ENCODE data around the gene HOXC11. TPM values are rescaled to one million over a fixed set of nuclear protein-coding genes. Genes with fewer than 3 reads are reported as not detected.

HOXC11 gene
- total and polyA plus RNA-seq, 2 of the 4 experiments (the other 2 are of a cell fraction): not detected

DNA sequence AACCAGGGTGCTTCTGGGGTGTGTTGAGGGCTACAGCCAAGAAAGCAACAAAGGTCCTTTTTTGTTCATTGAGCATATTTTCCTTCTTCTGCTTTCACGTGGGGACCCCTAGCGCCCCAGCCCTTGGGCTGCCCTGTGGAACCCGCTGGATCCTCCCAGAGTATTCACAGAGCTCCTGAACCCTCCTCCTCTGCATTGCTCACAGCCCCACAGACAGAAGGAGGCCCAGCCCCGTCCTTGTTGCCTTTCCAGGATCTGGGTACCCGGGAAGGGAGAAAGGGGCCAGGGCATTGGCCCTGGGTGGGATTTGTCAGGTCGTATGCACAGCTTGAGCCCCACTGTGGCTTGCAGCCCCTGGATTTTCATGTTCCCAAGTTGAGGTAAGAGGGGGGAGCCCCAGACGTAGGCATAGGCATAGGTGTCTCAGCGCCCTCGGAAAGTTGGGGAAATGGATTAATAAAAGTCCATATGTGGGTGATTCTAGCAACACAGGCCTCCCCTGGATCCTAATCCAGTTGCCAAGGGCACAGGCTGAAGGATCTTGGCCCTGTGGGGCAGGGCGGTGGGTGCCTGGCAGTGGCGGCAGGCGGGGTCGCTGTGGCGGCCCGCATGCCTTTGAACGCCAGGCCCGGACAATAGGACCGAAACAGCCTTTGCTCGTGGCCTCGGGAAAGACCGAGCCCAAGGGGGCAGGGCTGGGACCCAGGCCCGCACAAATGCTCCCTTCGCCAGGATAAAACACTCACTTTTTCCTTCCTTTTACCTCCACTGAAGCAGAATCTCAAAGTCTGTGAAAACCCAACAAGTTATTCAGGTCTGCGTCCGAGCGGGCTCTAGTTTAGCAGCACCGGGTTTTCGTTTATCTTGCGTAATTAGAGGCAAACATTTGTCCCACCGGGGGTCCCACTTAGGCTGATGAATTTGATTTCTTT lies 9.0 kb downstream of the HOXC11 start:
- H4K5ac ChIP-seq (ENCODE audit: low read depth, low read length): no peak overlapping the region
- no peaks in the 10 kb centered on the region for H3K4me1 ChIP-seq (ENCODE audit: control insufficient read depth, insufficient read depth, low read length)
- 9% methylated on average over 18 of the region's 30 CpGs; no CpG with 5 or more reads in 1 of the 2 experiments for WGBS, 2 experiments (ENCODE audit: extremely low coverage in 2 of 2, insufficient read length in 1 of 2)
- H3K9me3 ChIP-seq (ENCODE audit: control insufficient read depth, insufficient read depth, low read length): peaks cover 4% of the 10 kb centered on the region
- no peaks in the 10 kb centered on the region for H3K9me1 ChIP-seq (ENCODE audit: insufficient read depth, low read length)
- no peak overlapping the region for H2BK120ac ChIP-seq (ENCODE audit: low read depth, low read length)
- intact Hi-C loops (cut with micrococcal nuclease): no loop called here
- in situ Hi-C loops (cut with MboI; ENCODE audit: low sequenced_read_pairs): no loop called here
- no peak overlapping the region for H3K9ac ChIP-seq (ENCODE audit: low read depth, low read length)
- H4K8ac ChIP-seq (ENCODE audit: low read depth in 2 of 2, low read length in 2 of 2): no peak overlapping the region
- H4K20me1 ChIP-seq (ENCODE audit: insufficient read depth, low read length): no peaks in the 10 kb centered on the region
- no peak overlapping the region for H2BK20ac ChIP-seq (ENCODE audit: low read depth, low read length)
- no peak overlapping the region for H2AFZ ChIP-seq (replicated peaks; ENCODE audit: low read length, poor library complexity)
- POLR2A ChIA-PET (ENCODE audit: unreplicated experiment): no interaction called here
- no peak overlapping the region for H3K4me3 ChIP-seq (ENCODE audit: insufficient read depth, low read depth, low read length)
- H3K79me1 ChIP-seq (ENCODE audit: low read depth in 1 of 2, low read length in 2 of 2): no peaks in the 10 kb centered on the region
- dilution Hi-C loops (cut with HindIII; ENCODE audit: low sequenced_read_pairs, unreplicated experiment): no loop called here
- peaks cover 93% of the 10 kb centered on the region for H3K27me3 ChIP-seq (ENCODE audit: control insufficient read depth, insufficient read depth, low read length)
- no peak overlapping the region for H3K4me2 ChIP-seq (ENCODE audit: low read depth, low read length)
- no peak overlapping the region for H3K23ac ChIP-seq (ENCODE audit: low read depth, low read length)
- H2BK5ac ChIP-seq (ENCODE audit: low read depth, low read length, poor library complexity, severe bottlenecking): no peak overlapping the region
- H3K18ac ChIP-seq (ENCODE audit: low read depth, low read length): no peak overlapping the region
- no peak overlapping the region for H3K56ac ChIP-seq (ENCODE audit: extremely low read depth, insufficient read depth, low read length)
- H3K27ac ChIP-seq (ENCODE audit: insufficient read depth, low read length): no peak overlapping the region
- H2BK15ac ChIP-seq (ENCODE audit: low read depth, low read length): no peak overlapping the region
- no TSS peak for BruUV-seq (replicated peaks)
- CTCF ChIA-PET: no interaction called here
- H2AK5ac ChIP-seq (ENCODE audit: low read depth, low read length): no peak overlapping the region
- no peak overlapping the region for H4K91ac ChIP-seq (ENCODE audit: insufficient read depth, low read depth, low read length)
- DNase-seq (no peak), ATAC-seq (ENCODE audit: low read depth) (no peak)
- no peak overlapping the region for H3K14ac ChIP-seq (replicated peaks; ENCODE audit: low read depth, low read length)
- no peaks in the 10 kb centered on the region for H3K36me3 ChIP-seq (ENCODE audit: control insufficient read depth, insufficient read depth, low read length)
- H3K4ac ChIP-seq (ENCODE audit: low read depth, low read length): no peak overlapping the region
- no peak overlapping the region for H2AK9ac ChIP-seq (replicated peaks; ENCODE audit: low read depth, low read length, poor library complexity)
- TF ChIP-seq FOS (IDR thresholded peaks at IDR 0.05; ENCODE audit: low read depth, low read length) (no peak), MXI1 (IDR thresholded peaks at IDR 0.05; ENCODE audit: borderline replicate concordance, low read depth, low read length) (no peak), SMC3 (IDR thresholded peaks at IDR 0.05; ENCODE audit: low read depth, low read length) (no peak), MAFK (IDR thresholded peaks at IDR 0.05; ENCODE audit: low read depth, low read length) (no peak), POLR2A (IDR thresholded peaks at IDR 0.05; ENCODE audit: low read depth, low read length) (no peak), RFX5 (IDR thresholded peaks at IDR 0.05; ENCODE audit: low read depth, low read length) (no peak), RCOR1 (IDR thresholded peaks at IDR 0.05; ENCODE audit: insufficient replicate concordance, low read length) (no peak), CHD1 (IDR thresholded peaks at IDR 0.05; ENCODE audit: low read depth, low read length) (no peak), MAZ (IDR thresholded peaks at IDR 0.05; ENCODE audit: borderline replicate concordance, low read depth, low read length) (no peak), NFE2L2 (IDR thresholded peaks at IDR 0.05; ENCODE audit: low read depth, low read length) (no peak), ELK1 (IDR thresholded peaks at IDR 0.05; ENCODE audit: borderline replicate concordance, low read depth, low read length) (no peak), RAD21 (IDR thresholded peaks at IDR 0.05; ENCODE audit: low read length) (no peak), CEBPB (IDR thresholded peaks at IDR 0.05; ENCODE audit: low read depth, low read length) (no peak)
- TF ChIP-seq, protein P1, sequence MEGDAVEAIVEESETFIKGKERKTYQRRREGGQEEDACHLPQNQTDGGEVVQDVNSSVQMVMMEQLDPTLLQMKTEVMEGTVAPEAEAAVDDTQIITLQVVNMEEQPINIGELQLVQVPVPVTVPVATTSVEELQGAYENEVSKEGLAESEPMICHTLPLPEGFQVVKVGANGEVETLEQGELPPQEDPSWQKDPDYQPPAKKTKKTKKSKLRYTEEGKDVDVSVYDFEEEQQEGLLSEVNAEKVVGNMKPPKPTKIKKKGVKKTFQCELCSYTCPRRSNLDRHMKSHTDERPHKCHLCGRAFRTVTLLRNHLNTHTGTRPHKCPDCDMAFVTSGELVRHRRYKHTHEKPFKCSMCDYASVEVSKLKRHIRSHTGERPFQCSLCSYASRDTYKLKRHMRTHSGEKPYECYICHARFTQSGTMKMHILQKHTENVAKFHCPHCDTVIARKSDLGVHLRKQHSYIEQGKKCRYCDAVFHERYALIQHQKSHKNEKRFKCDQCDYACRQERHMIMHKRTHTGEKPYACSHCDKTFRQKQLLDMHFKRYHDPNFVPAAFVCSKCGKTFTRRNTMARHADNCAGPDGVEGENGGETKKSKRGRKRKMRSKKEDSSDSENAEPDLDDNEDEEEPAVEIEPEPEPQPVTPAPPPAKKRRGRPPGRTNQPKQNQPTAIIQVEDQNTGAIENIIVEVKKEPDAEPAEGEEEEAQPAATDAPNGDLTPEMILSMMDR (conservative IDR thresholded peaks at IDR 0.05; ENCODE audit: low read depth, low read length): no peak
- TF ChIP-seq, protein P2, sequence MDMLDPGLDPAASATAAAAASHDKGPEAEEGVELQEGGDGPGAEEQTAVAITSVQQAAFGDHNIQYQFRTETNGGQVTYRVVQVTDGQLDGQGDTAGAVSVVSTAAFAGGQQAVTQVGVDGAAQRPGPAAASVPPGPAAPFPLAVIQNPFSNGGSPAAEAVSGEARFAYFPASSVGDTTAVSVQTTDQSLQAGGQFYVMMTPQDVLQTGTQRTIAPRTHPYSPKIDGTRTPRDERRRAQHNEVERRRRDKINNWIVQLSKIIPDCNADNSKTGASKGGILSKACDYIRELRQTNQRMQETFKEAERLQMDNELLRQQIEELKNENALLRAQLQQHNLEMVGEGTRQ (IDR thresholded peaks at IDR 0.05; ENCODE audit: low read depth, low read length): no peak
